GM18519 (cell line): ENCODE results near the gene ARPC4.
"Not testable (repeated sequence)": the region's sequence is repeated elsewhere in the genome, so short reads cannot be mapped to it uniquely, and the experiment has no call there.

ENCODE experiments used
- ATAC-seq: cut with Tn5 transposase; IDR thresholded peaks from one replicate; pipeline ENCODE4 v1.9.1; 2021; ENCODE audit warnings: mild to moderate bottlenecking, moderate library complexity; ENCODE audit not compliant: unreplicated experiment, low FRiP score

ARPC4 gene

GRCh38 chr3:9848860-9849259 is 56.0 kb downstream of the ARPC4 start:
- not testable (repeated sequence) for ATAC-seq

- ATAC-seq, result not testable (repeated sequence)
These were observed 58.5 kb downstream of the ARPC4 start for GRCh38 chr3:9851383-9851782.

GRCh38 chr3:9851926-9852325 is 59.0 kb downstream of the ARPC4 start:
- not testable (repeated sequence) for ATAC-seq

- no peak for ATAC-seq
These were observed 59.6 kb downstream of the ARPC4 start for GRCh38 chr3:9852528-9852927.

GRCh38 chr3:9854291-9854940 is 61.5 kb downstream of the ARPC4 start:
- ATAC-seq, result not testable (repeated sequence)

- no peak for ATAC-seq
These were observed 62.7 kb downstream of the ARPC4 start for GRCh38 chr3:9855594-9855993.
